Measurements from ENCODE around the gene PIM1.

- TF ChIP-seq ZNF280B (CRISPR knock-in tag; IDR thresholded peaks at IDR 0.05) (no peak), RFX5 (IDR thresholded peaks at IDR 0.05; ENCODE audit: low read depth, low read length) (no peak), KLF10 (CRISPR knock-in tag; IDR thresholded peaks at IDR 0.05) (no peak), DNMT1 (IDR thresholded peaks at IDR 0.05) (no peak), CTCF (IDR thresholded peaks at IDR 0.05 in 2 of 3, conservative IDR thresholded peaks at IDR 0.05 in 1 of 3; ENCODE audit: insufficient read depth in 2 of 3, low read depth in 1 of 3, low read length in 3 of 3) (peak; percentile 94 to 98 (median 94)), CEBPB (tag; IDR thresholded peaks at IDR 0.05) (peak; percentile 22; the same call in 1 of the 2 replicates), GTF2B (IDR thresholded peaks at IDR 0.05; ENCODE audit: extremely low read depth, insufficient read length) (no peak), REST (IDR thresholded peaks at IDR 0.05; ENCODE audit: borderline replicate concordance) (peak; percentile 94), REST (CRISPR knock-in tag; IDR thresholded peaks at IDR 0.05; ENCODE audit: low read depth) (peak; percentile 73; the same call in 1 of the 2 replicates), BCLAF1 (IDR thresholded peaks at IDR 0.05; ENCODE audit: borderline replicate concordance in 1 of 2, control insufficient read depth in 1 of 2, low read depth in 2 of 2, low read length in 1 of 2) (no peak), POLR2A (conservative IDR thresholded peaks at IDR 0.05) (no peak), GATAD2A (IDR thresholded peaks at IDR 0.05) (peak; percentile 97), SMC3 (conservative IDR thresholded peaks at IDR 0.05; ENCODE audit: insufficient read depth, low read depth, low read length) (peak; percentile 98), ZNF398 (CRISPR knock-in tag; IDR thresholded peaks at IDR 0.05) (no peak), ZNF224 (CRISPR knock-in tag; IDR thresholded peaks at IDR 0.05) (no peak)
These were observed 38.0 kb downstream of the PIM1 start for GRCh38 chr6:37207903-37208456.
